Mesenchymal stem cell (in vitro differentiated cells and primary cell): ENCODE data around the gene EEPD1.

ENCODE experiments used
- DNase-seq: peaks from one replicate; pipeline ENCODE4 v3.0.0-alpha.2; 2013
- H2AFZ ChIP-seq: one replicate; pipeline ENCODE4 v1.6.1; 2013; ENCODE audit warnings: low read depth, mild to moderate bottlenecking, control low read depth, inconsistent platforms, low read length, moderate library complexity
- H2AK5ac ChIP-seq: 2 replicates; pipeline ENCODE4 v1.6.1; 2013; ENCODE audit warnings: low read length, moderate library complexity, mild to moderate bottlenecking, inconsistent platforms; ENCODE audit not compliant: severe bottlenecking
- H2BK120ac ChIP-seq: one replicate; pipeline ENCODE4 v1.6.1; 2013; ENCODE audit warnings: low read depth, mild to moderate bottlenecking, inconsistent platforms, low read length, moderate library complexity
- H2BK12ac ChIP-seq, 2 experiments: one replicate each; pipeline ENCODE4 v1.6.1; 2013; ENCODE audit warnings: inconsistent platforms in 2 of 2, low read length in 2 of 2, mild to moderate bottlenecking in 2 of 2, moderate library complexity in 2 of 2, control low read depth in 1 of 2
- H2BK15ac ChIP-seq: one replicate; pipeline ENCODE4 v1.6.1; 2013; ENCODE audit warnings: mild to moderate bottlenecking, low read depth, inconsistent platforms; ENCODE audit not compliant: poor library complexity, severe bottlenecking
- H2BK5ac ChIP-seq: 2 replicates; pipeline ENCODE4 v1.6.1; 2013; ENCODE audit warnings: low read depth, mild to moderate bottlenecking, low read length, control low read depth, inconsistent platforms; ENCODE audit not compliant: poor library complexity, severe bottlenecking
- H3K14ac ChIP-seq, 2 experiments: one replicate each; pipeline ENCODE4 v1.6.1; 2013; ENCODE audit warnings: inconsistent platforms in 2 of 2, low read length in 2 of 2, control low read depth in 1 of 2, mild to moderate bottlenecking in 1 of 2, moderate library complexity in 1 of 2
- H3K18ac ChIP-seq, 2 experiments: one replicate each; pipeline ENCODE4 v1.6.1; 2013; ENCODE audit warnings: inconsistent platforms in 2 of 2, low read length in 2 of 2, control low read depth in 1 of 2, low read depth in 1 of 2, mild to moderate bottlenecking in 1 of 2
- H3K23ac ChIP-seq, 2 experiments: one replicate each; pipeline ENCODE4 v1.6.1; 2013; ENCODE audit warnings: inconsistent platforms in 2 of 2, low read length in 2 of 2, mild to moderate bottlenecking in 2 of 2, moderate library complexity in 2 of 2, control low read depth in 1 of 2
- H3K27ac ChIP-seq: 2 replicates; pipeline ENCODE4 v1.5.1; 2013; ENCODE audit warnings: mild to moderate bottlenecking, moderate library complexity, low read length, control low read depth, inconsistent platforms; ENCODE audit not compliant: poor library complexity, severe bottlenecking
- H3K27me3 ChIP-seq, 2 experiments: 2 replicates each; pipeline versions ENCODE4 v1.6.1 to v1.7.0; 2013; ENCODE audit warnings: low read length in 2 of 2, mild to moderate bottlenecking in 2 of 2, moderate library complexity in 2 of 2, control low read depth in 1 of 2, inconsistent platforms in 1 of 2; ENCODE audit not compliant: control insufficient read depth in 1 of 2, insufficient read depth in 1 of 2
- H3K36me3 ChIP-seq, 2 experiments: 2 replicates each; pipeline versions ENCODE4 v1.6.1 to v1.7.0; 2013; ENCODE audit warnings: low read length in 2 of 2, control low read depth in 1 of 2, inconsistent platforms in 1 of 2, low read depth in 1 of 2, mild to moderate bottlenecking in 1 of 2; ENCODE audit not compliant: insufficient read depth in 2 of 2, control insufficient read depth in 1 of 2
- H3K4ac ChIP-seq, 2 experiments: one replicate each; pipeline ENCODE4 v1.6.1; 2013; ENCODE audit warnings: inconsistent platforms in 2 of 2, low read length in 2 of 2, mild to moderate bottlenecking in 2 of 2, moderate library complexity in 2 of 2, control low read depth in 1 of 2, low read depth in 1 of 2
- H3K4me1 ChIP-seq: 2 replicates; pipeline ENCODE4 v1.6.1; 2013; ENCODE audit warnings: low read depth, low read length, control low read depth; ENCODE audit not compliant: control insufficient read depth, insufficient read depth
- H3K4me2 ChIP-seq: 2 replicates; pipeline ENCODE4 v1.6.1; 2013; ENCODE audit warnings: low read length, mild to moderate bottlenecking, inconsistent platforms; ENCODE audit not compliant: poor library complexity, severe bottlenecking
- H3K4me3 ChIP-seq, 2 experiments: 2 replicates each; pipeline versions ENCODE4 v1.5.1 to v1.7.0; 2013; ENCODE audit warnings: low read length in 2 of 2, mild to moderate bottlenecking in 2 of 2, control low read depth in 1 of 2, low read depth in 1 of 2; ENCODE audit not compliant: insufficient read depth in 1 of 2
- H3K79me1 ChIP-seq: replicated peaks from 2 replicates; pipeline ENCODE4 v1.6.1; 2013; ENCODE audit warnings: mild to moderate bottlenecking, control low read depth, low read length, inconsistent platforms; ENCODE audit not compliant: poor library complexity, severe bottlenecking
- H3K9ac ChIP-seq: 2 replicates; pipeline ENCODE4 v1.7.0; 2013; ENCODE audit warnings: mild to moderate bottlenecking, low read length, moderate library complexity
- H3K9me3 ChIP-seq: 2 replicates; pipeline ENCODE4 v1.7.0; 2013; ENCODE audit warnings: mild to moderate bottlenecking, low read length; ENCODE audit not compliant: control insufficient read depth
- H4K8ac ChIP-seq: one replicate; pipeline ENCODE4 v1.6.1; 2013; ENCODE audit warnings: inconsistent platforms, mild to moderate bottlenecking, low read length, moderate library complexity
- H4K91ac ChIP-seq: one replicate; pipeline ENCODE4 v1.6.1; 2013; ENCODE audit warnings: mild to moderate bottlenecking, low read length, inconsistent platforms
- WGBS: methylation state at CpG from one replicate; pipeline ENCODE4 v1.1.7; 2013; ENCODE audit warnings: mixed read lengths; 5-methylcytosine and 5-hydroxymethylcytosine counted together

EEPD1 gene

GRCh38 chr7:36301914-36302771, 149.1 kb downstream of the EEPD1 start:
- H3K27ac ChIP-seq, result no peak overlapping the region
- no peak overlapping the region for H3K9ac ChIP-seq
- peak overlapping the region; percentile 2 for H2AK5ac ChIP-seq
- no peaks in the 10 kb centered on the region for H3K9me3 ChIP-seq
- H3K14ac ChIP-seq, result no peak overlapping the region
- no peaks in the 10 kb centered on the region for H3K79me1 ChIP-seq
- no peak overlapping the region for H2BK5ac ChIP-seq
- peak overlapping the region; percentile 46 to 70 for H2BK12ac ChIP-seq
- no peak for DNase-seq
- no peak overlapping the region for H2AFZ ChIP-seq
- peak overlapping the region in 1 of 2 experiments; percentile 30 for H3K4ac ChIP-seq
- H3K23ac ChIP-seq, result no peak overlapping the region
- H3K4me3 ChIP-seq, result no peak overlapping the region
- WGBS, result 80% methylated on average over 15 of the region's 15 CpGs
- H4K91ac ChIP-seq, result peak overlapping the region; percentile 27
- H3K4me2 ChIP-seq, result no peak overlapping the region
- no peaks in the 10 kb centered on the region for H3K27me3 ChIP-seq
- peak overlapping the region in 1 of 2 experiments; percentile 37 for H3K18ac ChIP-seq
- H2BK120ac ChIP-seq, result no peak overlapping the region
- H4K8ac ChIP-seq, result no peak overlapping the region
- H3K4me1 ChIP-seq, result peaks cover 22% of the 10 kb centered on the region
- H2BK15ac ChIP-seq, result no peak overlapping the region
- peaks cover 3 to 14% of the 10 kb centered on the region in 2 experiments for H3K36me3 ChIP-seq

GRCh38 chr7:36303202-36304098, 150.4 kb downstream of the EEPD1 start:
- H3K27ac ChIP-seq, result no peak overlapping the region
- peak overlapping the region; percentile 65 for H3K9ac ChIP-seq
- no peaks in the 10 kb centered on the region for H3K9me3 ChIP-seq
- H4K91ac ChIP-seq, result peak overlapping the region; percentile 14
- H3K4me1 ChIP-seq, result peaks cover 22% of the 10 kb centered on the region
- peak overlapping the region; percentile 58 to 60 for H3K18ac ChIP-seq
- H3K79me1 ChIP-seq, result no peaks in the 10 kb centered on the region
- H3K4ac ChIP-seq, result peak overlapping the region in 1 of 2 experiments; percentile 42
- H3K4me3 ChIP-seq, result no peak overlapping the region
- no peaks in the 10 kb centered on the region for H3K27me3 ChIP-seq
- no peak overlapping the region for H2AK5ac ChIP-seq
- H2BK5ac ChIP-seq, result no peak overlapping the region
- H3K23ac ChIP-seq, result no peak overlapping the region
- H2AFZ ChIP-seq, result no peak overlapping the region
- no peak overlapping the region for H4K8ac ChIP-seq
- H3K14ac ChIP-seq, result no peak overlapping the region
- peaks cover 3 to 6% of the 10 kb centered on the region in 2 experiments for H3K36me3 ChIP-seq
- peak overlapping the region; percentile 60 to 67 for H2BK12ac ChIP-seq
- DNase-seq, result peak; percentile 98
- H2BK15ac ChIP-seq, result no peak overlapping the region
- H3K4me2 ChIP-seq, result no peak overlapping the region
- 25% methylated on average over 8 of the region's 8 CpGs for WGBS
- no peak overlapping the region for H2BK120ac ChIP-seq

GRCh38 chr7:36304099-36304425, 151.0 kb downstream of the EEPD1 start:
- Histone ChIP-seq H3K9ac (peak overlapping the region; percentile 65), H2AFZ (no peak overlapping the region), H2AK5ac (no peak overlapping the region), H3K27me3 (no peaks in the 10 kb centered on the region), H2BK120ac (no peak overlapping the region), H3K14ac (no peak overlapping the region), H3K9me3 (no peaks in the 10 kb centered on the region), H2BK12ac (peak overlapping the region; percentile 60 to 85), H2BK5ac (no peak overlapping the region), H3K18ac (peak overlapping the region; percentile 58 to 60), H3K4ac (peak overlapping the region in 1 of 2 experiments; percentile 42), H3K4me3 (no peak overlapping the region), H3K36me3 (peaks cover 2 to 4% of the 10 kb centered on the region in 2 experiments), H3K27ac (no peak overlapping the region), H4K8ac (no peak overlapping the region), H2BK15ac (no peak overlapping the region), H3K23ac (no peak overlapping the region), H3K4me1 (peaks cover 22% of the 10 kb centered on the region), H4K91ac (peak overlapping the region; percentile 14), H3K4me2 (no peak overlapping the region), H3K79me1 (no peaks in the 10 kb centered on the region)
- WGBS, result 62% methylated on average over 6 of the region's 6 CpGs
- no peak for DNase-seq

GRCh38 chr7:36305226-36305625, 152.2 kb downstream of the EEPD1 start:
- no peak overlapping the region for H3K9ac ChIP-seq
- 97% methylated on average over 18 of the region's 18 CpGs for WGBS
- H3K27me3 ChIP-seq, result no peaks in the 10 kb centered on the region
- peak overlapping the region in 1 of 2 experiments; percentile 25 for H2BK12ac ChIP-seq
- no peak overlapping the region for H2BK120ac ChIP-seq
- H3K4me3 ChIP-seq, result no peak overlapping the region
- H2BK15ac ChIP-seq, result no peak overlapping the region
- no peak overlapping the region for H4K8ac ChIP-seq
- no peak overlapping the region for H3K27ac ChIP-seq
- no peak for DNase-seq
- no peak overlapping the region for H2AK5ac ChIP-seq
- no peak overlapping the region for H2AFZ ChIP-seq
- H3K4me2 ChIP-seq, result no peak overlapping the region
- H3K18ac ChIP-seq, result no peak overlapping the region
- H3K9me3 ChIP-seq, result no peaks in the 10 kb centered on the region
- H4K91ac ChIP-seq, result no peak overlapping the region
- no peak overlapping the region for H2BK5ac ChIP-seq
- peak overlapping the region in 1 of 2 experiments; percentile 58 for H3K14ac ChIP-seq
- no peaks in the 10 kb centered on the region for H3K79me1 ChIP-seq
- no peaks in the 10 kb centered on the region for H3K36me3 ChIP-seq
- peaks cover 25% of the 10 kb centered on the region for H3K4me1 ChIP-seq
- no peak overlapping the region for H3K23ac ChIP-seq
- H3K4ac ChIP-seq, result no peak overlapping the region
